Trophoblast cell (in vitro differentiated cells and primary cell): ENCODE measurements around the gene PGD.
A peak's percentile ranks its signal among the peaks of the same experiment; 100 is the strongest.

Experiments used
- DNase-seq, 2 donors: peaks; one replicate each; pipeline ENCODE4 v3.0.0-alpha.2; 2016
- H2AFZ ChIP-seq: 2 replicates; pipeline ENCODE4 v1.6.1; 2013; ENCODE audit warnings: low read length, moderate library complexity, mild to moderate bottlenecking; ENCODE audit not compliant: insufficient read depth, poor library complexity
- H2AK5ac ChIP-seq: 2 replicates; pipeline ENCODE4 v1.6.1; 2013; ENCODE audit warnings: mild to moderate bottlenecking, low read length
- H2BK120ac ChIP-seq: 2 replicates; pipeline ENCODE4 v1.6.1; 2013; ENCODE audit warnings: low read length, mild to moderate bottlenecking, moderate library complexity; ENCODE audit not compliant: insufficient read depth, poor library complexity
- H2BK12ac ChIP-seq: 2 replicates; pipeline ENCODE4 v1.6.1; 2013; ENCODE audit warnings: mild to moderate bottlenecking, low read length, moderate library complexity
- H2BK5ac ChIP-seq: 2 replicates; pipeline ENCODE4 v1.6.1; 2013; ENCODE audit warnings: low read length, low read depth, moderate library complexity, mild to moderate bottlenecking; ENCODE audit not compliant: poor library complexity
- H3K14ac ChIP-seq: 2 replicates; pipeline ENCODE4 v1.6.1; 2013; ENCODE audit warnings: mild to moderate bottlenecking, low read length
- H3K18ac ChIP-seq: 2 replicates; pipeline ENCODE4 v1.6.1; 2013; ENCODE audit warnings: mild to moderate bottlenecking, low read length
- H3K23ac ChIP-seq: 2 replicates; pipeline ENCODE4 v1.6.1; 2013; ENCODE audit warnings: low read length
- H3K27ac ChIP-seq: 2 replicates; pipeline ENCODE4 v1.5.1; 2013; ENCODE audit warnings: low read depth, mild to moderate bottlenecking, inconsistent platforms, low read length, moderate library complexity
- H3K27me3 ChIP-seq: 2 replicates; pipeline ENCODE4 v1.6.1; 2013; ENCODE audit warnings: inconsistent platforms, mild to moderate bottlenecking, low read length, moderate library complexity; ENCODE audit not compliant: insufficient read depth
- H3K36me3 ChIP-seq, 2 experiments: 1 replicate in 1 of 2; 2 replicates in 1 of 2; pipeline ENCODE4 v1.6.1; 2013; ENCODE audit warnings: low read length in 2 of 2, mild to moderate bottlenecking in 2 of 2, moderate library complexity in 1 of 2; ENCODE audit not compliant: insufficient read depth in 2 of 2, control insufficient read depth in 1 of 2
- H3K4ac ChIP-seq: 2 replicates; pipeline ENCODE4 v1.6.1; 2013; ENCODE audit warnings: low read depth, mild to moderate bottlenecking, low read length, moderate library complexity
- H3K4me1 ChIP-seq, 2 experiments: 1 replicate in 1 of 2; 2 replicates in 1 of 2; pipeline ENCODE4 v1.6.1; 2013; ENCODE audit warnings: low read length in 2 of 2, mild to moderate bottlenecking in 2 of 2, moderate library complexity in 1 of 2; ENCODE audit not compliant: insufficient read depth in 2 of 2, control insufficient read depth in 1 of 2
- H3K4me2 ChIP-seq: 2 replicates; pipeline ENCODE4 v1.6.1; 2013; ENCODE audit warnings: inconsistent platforms, mild to moderate bottlenecking, low read length, moderate library complexity
- H3K4me3 ChIP-seq: 2 replicates; pipeline ENCODE4 v1.5.1; 2013; ENCODE audit warnings: mild to moderate bottlenecking, low read depth, low read length, inconsistent platforms
- H3K79me1 ChIP-seq: one replicate; pipeline ENCODE4 v1.6.1; 2013; ENCODE audit warnings: low read length
- H3K79me2 ChIP-seq: 2 replicates; pipeline ENCODE4 v1.6.1; 2013; ENCODE audit warnings: low read length, mild to moderate bottlenecking; ENCODE audit not compliant: control insufficient read depth, insufficient read depth, poor library complexity
- H3K9ac ChIP-seq: 2 replicates; pipeline ENCODE4 v1.6.1; 2013; ENCODE audit warnings: mild to moderate bottlenecking, low read length
- H3K9me3 ChIP-seq: 2 replicates; pipeline ENCODE4 v1.6.1; 2013; ENCODE audit warnings: low read depth, mild to moderate bottlenecking, control low read depth, inconsistent platforms, low read length; ENCODE audit not compliant: insufficient read depth
- H4K12ac ChIP-seq: 2 replicates; pipeline ENCODE4 v1.6.1; 2013; ENCODE audit warnings: low read depth, mild to moderate bottlenecking, low read length, moderate library complexity
- H4K8ac ChIP-seq: 2 replicates; pipeline ENCODE4 v1.6.1; 2013; ENCODE audit warnings: low read depth, mild to moderate bottlenecking, low read length, moderate library complexity
- H4K91ac ChIP-seq: one replicate; pipeline ENCODE4 v1.6.1; 2013; ENCODE audit warnings: low read depth, mild to moderate bottlenecking, low read length, moderate library complexity
- WGBS: extraction: QIAGEN DNeasy Blood & Tissue Kit; methylation state at CpG from one replicate; pipeline ENCODE4 v1.1.7; 2013; ENCODE audit warnings: missing lambda C conversion rate; ENCODE audit not compliant: insufficient read length, insufficient coverage; ENCODE audit errors: extremely low coverage; 5-methylcytosine and 5-hydroxymethylcytosine counted together

PGD gene

DNA sequence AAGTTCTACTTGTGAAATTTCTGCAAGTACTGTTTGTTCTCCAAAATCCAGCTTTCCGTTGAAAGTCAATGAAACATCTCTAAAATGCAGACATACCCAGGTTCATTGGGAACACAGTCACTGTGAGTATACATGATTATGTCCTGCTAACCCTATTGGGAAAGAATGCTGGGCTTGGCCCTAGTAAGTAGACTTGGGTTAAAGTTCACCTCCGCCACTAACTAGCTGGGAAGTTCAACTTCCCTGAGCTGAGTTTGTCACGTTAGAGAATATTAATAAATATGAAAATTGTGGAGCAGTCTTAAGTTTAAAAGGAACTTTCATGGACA is 10.5 kb upstream of the PGD start:
- H3K4me1 ChIP-seq, result peaks cover 0 to 11% of the 10 kb centered on the region in 2 experiments
- WGBS, result no CpG with 5 or more reads among the region's 3 CpGs
- peaks cover 3 to 5% of the 10 kb centered on the region in 2 experiments for H3K36me3 ChIP-seq
- H3K18ac ChIP-seq, result no peak overlapping the region
- H3K9me3 ChIP-seq, result no peaks in the 10 kb centered on the region
- H2BK5ac ChIP-seq, result no peak overlapping the region
- H3K79me1 ChIP-seq, result no peaks in the 10 kb centered on the region
- no peak overlapping the region for H3K9ac ChIP-seq
- no peak overlapping the region for H3K14ac ChIP-seq
- H2AK5ac ChIP-seq, result no peak overlapping the region
- no peak overlapping the region for H3K4ac ChIP-seq
- H4K12ac ChIP-seq, result no peak overlapping the region
- no peaks in the 10 kb centered on the region for H3K27me3 ChIP-seq
- H2BK12ac ChIP-seq, result no peak overlapping the region
- H3K27ac ChIP-seq, result no peak overlapping the region
- no peak for DNase-seq
- no peak overlapping the region for H3K4me3 ChIP-seq
- no peak overlapping the region for H2AFZ ChIP-seq
- no peak overlapping the region for H4K8ac ChIP-seq
- H3K79me2 ChIP-seq, result no peaks in the 10 kb centered on the region
- H3K23ac ChIP-seq, result no peak overlapping the region
- no peak overlapping the region for H4K91ac ChIP-seq
- H3K4me2 ChIP-seq, result no peak overlapping the region
- no peak overlapping the region for H2BK120ac ChIP-seq

DNA sequence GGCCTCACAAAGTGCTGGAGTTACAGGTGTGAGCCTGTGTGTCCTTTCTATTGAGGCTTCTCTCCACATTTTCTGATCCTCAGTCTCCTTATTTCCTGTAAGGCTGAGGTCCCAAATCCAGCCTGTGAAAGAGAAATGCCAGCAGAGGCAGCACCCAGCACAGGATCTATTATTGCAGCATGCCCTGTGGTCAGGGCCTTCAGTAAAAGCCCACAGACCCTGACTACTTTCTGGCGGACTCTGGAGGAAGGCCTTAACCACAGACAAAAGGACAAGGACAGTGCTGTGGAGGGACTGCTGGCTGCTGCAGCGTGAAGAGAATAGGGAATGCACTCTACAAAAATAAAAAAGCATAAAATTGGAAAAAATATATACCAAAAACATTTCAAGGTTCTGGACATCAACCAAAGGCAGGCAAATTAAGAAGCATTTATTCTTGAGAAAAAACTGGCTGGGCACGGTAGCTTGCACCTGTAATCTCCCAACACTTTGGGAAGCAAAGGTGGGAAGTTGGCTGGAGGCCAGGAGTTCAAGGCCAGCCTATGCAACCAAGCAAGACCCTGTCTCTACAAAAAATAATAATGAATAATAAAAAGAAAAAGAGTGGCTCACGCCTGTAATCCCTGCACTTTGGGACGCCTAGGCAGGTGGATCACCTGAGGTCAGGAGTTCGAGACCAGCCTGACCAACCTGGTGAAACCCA is 9.4 kb upstream of the PGD start:
- Histone ChIP-seq H3K23ac (no peak overlapping the region), H2BK12ac (no peak overlapping the region), H3K4ac (no peak overlapping the region), H3K27ac (no peak overlapping the region), H3K79me1 (no peaks in the 10 kb centered on the region), H3K9me3 (no peaks in the 10 kb centered on the region), H2AFZ (no peak overlapping the region), H2BK120ac (no peak overlapping the region), H3K18ac (no peak overlapping the region), H3K79me2 (no peaks in the 10 kb centered on the region), H3K4me1 (peaks cover 0 to 11% of the 10 kb centered on the region in 2 experiments), H2BK5ac (no peak overlapping the region), H3K9ac (no peak overlapping the region), H3K14ac (no peak overlapping the region), H3K4me3 (no peak overlapping the region), H4K91ac (no peak overlapping the region), H3K4me2 (no peak overlapping the region), H4K8ac (no peak overlapping the region), H4K12ac (no peak overlapping the region), H2AK5ac (no peak overlapping the region), H3K36me3 (peaks cover under 1 to 2% of the 10 kb centered on the region in 2 experiments), H3K27me3 (no peaks in the 10 kb centered on the region)
- WGBS, result no CpG with 5 or more reads among the region's 6 CpGs
- DNase-seq, result no peak

DNA sequence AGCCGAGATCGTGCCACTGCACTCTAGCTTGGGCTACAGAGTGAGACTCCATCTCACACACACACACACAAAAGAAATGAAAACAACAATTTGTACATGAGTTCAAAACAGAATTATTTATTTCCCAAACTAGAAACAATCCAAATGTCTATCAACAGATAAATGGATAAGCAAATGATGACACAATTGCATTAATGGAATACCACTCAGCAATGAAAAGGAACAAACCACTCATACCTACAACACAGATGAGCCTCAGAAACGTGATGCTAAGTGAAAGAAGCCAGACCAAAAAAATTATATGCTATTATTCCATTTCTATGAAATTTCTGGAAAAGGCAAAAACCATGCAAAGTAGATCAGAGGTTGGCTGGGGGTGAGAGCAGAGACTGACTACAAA is 2.0 kb upstream of the PGD start:
- Histone ChIP-seq H3K23ac (no peak overlapping the region), H4K91ac (no peak overlapping the region), H3K79me2 (peaks cover 9% of the 10 kb centered on the region), H3K9ac (no peak overlapping the region), H4K8ac (no peak overlapping the region), H2AK5ac (no peak overlapping the region), H3K4ac (no peak overlapping the region), H3K9me3 (no peaks in the 10 kb centered on the region), H3K14ac (no peak overlapping the region), H2AFZ (no peak overlapping the region), H2BK5ac (no peak overlapping the region), H2BK120ac (no peak overlapping the region), H3K18ac (no peak overlapping the region), H3K79me1 (peaks cover 6% of the 10 kb centered on the region), H3K36me3 (no peaks in the 10 kb centered on the region), H3K4me2 (no peak overlapping the region), H3K4me3 (no peak overlapping the region), H4K12ac (no peak overlapping the region), H3K27me3 (no peaks in the 10 kb centered on the region), H3K4me1 (peaks cover 0 to 9% of the 10 kb centered on the region in 2 experiments), H3K27ac (no peak overlapping the region), H2BK12ac (no peak overlapping the region)
- no CpG with 5 or more reads among the region's 3 CpGs for WGBS
- DNase-seq, result no peak

DNA sequence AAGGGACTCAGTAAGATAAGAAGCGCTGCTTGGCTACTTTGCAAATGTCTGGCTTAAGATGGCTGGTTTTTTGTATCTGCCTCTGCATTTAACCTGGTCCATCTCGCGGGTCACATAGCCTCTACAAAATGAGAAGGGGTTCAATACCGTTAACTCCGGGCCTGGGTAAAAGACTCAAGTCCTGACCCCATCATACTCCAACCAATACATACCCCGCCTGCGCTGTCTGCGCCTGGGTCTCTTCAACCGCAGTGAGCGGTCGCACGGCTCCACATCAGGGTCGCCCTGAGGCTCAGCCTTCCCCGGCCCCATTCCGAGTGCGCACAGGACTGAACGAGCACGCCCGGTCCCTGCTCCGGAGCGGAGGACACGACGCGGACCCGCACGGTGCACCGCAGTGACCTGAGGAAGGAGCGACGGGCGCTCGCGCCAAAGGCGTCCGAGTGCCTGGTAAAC is 558 bp upstream of the PGD start:
- no peak overlapping the region for H4K8ac ChIP-seq
- peak overlapping the region; percentile 95 for H3K4me2 ChIP-seq
- H3K36me3 ChIP-seq, result peaks cover 3 to 8% of the 10 kb centered on the region in 2 experiments
- no peak overlapping the region for H3K18ac ChIP-seq
- H3K23ac ChIP-seq, result no peak overlapping the region
- H3K9ac ChIP-seq, result peak overlapping the region; percentile 8
- no peaks in the 10 kb centered on the region for H3K27me3 ChIP-seq
- no peak overlapping the region for H4K12ac ChIP-seq
- H3K4ac ChIP-seq, result no peak overlapping the region
- no peak overlapping the region for H3K14ac ChIP-seq
- no peak overlapping the region for H2AK5ac ChIP-seq
- peak overlapping the region; percentile 84 for H3K4me3 ChIP-seq
- no peak for DNase-seq
- H4K91ac ChIP-seq, result no peak overlapping the region
- H2BK12ac ChIP-seq, result no peak overlapping the region
- H2BK5ac ChIP-seq, result no peak overlapping the region
- H3K4me1 ChIP-seq, result peaks cover 0 to 9% of the 10 kb centered on the region in 2 experiments
- WGBS, result no CpG with 5 or more reads among the region's 34 CpGs
- no peak overlapping the region for H2BK120ac ChIP-seq
- no peaks in the 10 kb centered on the region for H3K9me3 ChIP-seq
- H3K27ac ChIP-seq, result no peak overlapping the region
- peaks cover 9% of the 10 kb centered on the region for H3K79me2 ChIP-seq
- H3K79me1 ChIP-seq, result peaks cover 6% of the 10 kb centered on the region
- H2AFZ ChIP-seq, result peak overlapping the region; percentile 75
